ENCODE measurements around the gene FKBP2.

The FKBP2 gene

GRCh38 chr11:64255135-64256128 is 14.5 kb downstream of the FKBP2 start:
- TF ChIP-seq, protein P1, sequence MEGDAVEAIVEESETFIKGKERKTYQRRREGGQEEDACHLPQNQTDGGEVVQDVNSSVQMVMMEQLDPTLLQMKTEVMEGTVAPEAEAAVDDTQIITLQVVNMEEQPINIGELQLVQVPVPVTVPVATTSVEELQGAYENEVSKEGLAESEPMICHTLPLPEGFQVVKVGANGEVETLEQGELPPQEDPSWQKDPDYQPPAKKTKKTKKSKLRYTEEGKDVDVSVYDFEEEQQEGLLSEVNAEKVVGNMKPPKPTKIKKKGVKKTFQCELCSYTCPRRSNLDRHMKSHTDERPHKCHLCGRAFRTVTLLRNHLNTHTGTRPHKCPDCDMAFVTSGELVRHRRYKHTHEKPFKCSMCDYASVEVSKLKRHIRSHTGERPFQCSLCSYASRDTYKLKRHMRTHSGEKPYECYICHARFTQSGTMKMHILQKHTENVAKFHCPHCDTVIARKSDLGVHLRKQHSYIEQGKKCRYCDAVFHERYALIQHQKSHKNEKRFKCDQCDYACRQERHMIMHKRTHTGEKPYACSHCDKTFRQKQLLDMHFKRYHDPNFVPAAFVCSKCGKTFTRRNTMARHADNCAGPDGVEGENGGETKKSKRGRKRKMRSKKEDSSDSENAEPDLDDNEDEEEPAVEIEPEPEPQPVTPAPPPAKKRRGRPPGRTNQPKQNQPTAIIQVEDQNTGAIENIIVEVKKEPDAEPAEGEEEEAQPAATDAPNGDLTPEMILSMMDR (IDR thresholded peaks at IDR 0.05; ENCODE audit: control insufficient read depth, insufficient read depth, low read depth, low read length, missing control alignments) = no peak
- DNase-seq (ENCODE audit: low read depth) = no peak
- no peak overlapping the region for H3K4me3 ChIP-seq (ENCODE audit: control insufficient read depth, low read depth, low read length)

DNA sequence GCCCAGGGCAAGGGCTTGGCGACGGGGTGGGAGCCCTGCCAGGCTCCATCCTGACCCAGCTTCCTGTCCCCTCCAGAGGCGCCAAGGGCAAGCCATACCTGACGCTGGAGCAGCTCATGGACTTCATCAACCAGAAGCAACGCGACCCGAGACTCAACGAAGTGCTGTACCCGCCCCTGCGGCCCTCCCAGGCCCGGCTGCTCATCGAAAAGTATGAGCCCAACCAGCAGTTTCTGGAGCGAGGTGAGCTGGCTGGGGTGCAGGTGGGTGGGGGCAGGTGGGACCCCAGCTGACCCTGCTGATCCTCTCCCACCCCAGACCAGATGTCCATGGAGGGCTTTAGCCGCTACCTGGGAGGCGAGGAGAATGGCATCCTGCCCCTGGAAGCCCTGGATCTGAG is 15.4 kb downstream of the FKBP2 start:
- DNase-seq (ENCODE audit: low read depth) = no peak
- no peak overlapping the region for H3K4me3 ChIP-seq (ENCODE audit: control insufficient read depth, low read depth, low read length)
- TF ChIP-seq, protein P1 (IDR thresholded peaks at IDR 0.05; ENCODE audit: control insufficient read depth, insufficient read depth, low read depth, low read length, missing control alignments) = no peak

DNA sequence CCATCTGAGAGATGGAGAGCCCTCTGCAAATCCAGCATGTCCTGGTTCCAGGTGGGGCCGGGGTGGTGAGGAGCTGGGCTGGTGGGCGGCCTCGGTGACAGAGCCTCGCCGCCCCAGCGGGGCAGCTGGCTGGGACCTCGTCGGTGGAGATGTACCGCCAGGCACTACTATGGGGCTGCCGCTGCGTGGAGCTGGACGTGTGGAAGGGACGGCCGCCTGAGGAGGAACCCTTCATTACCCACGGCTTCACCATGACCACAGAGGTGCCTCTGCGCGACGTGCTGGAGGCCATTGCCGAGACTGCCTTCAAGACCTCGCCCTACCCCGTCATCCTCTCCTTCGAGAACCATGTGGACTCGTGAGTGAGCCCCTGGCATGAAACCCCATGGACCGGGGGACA is 17.5 kb downstream of the FKBP2 start:
- no peak overlapping the region for H3K4me3 ChIP-seq (ENCODE audit: control insufficient read depth, low read depth, low read length)
- TF ChIP-seq, protein P1 (IDR thresholded peaks at IDR 0.05; ENCODE audit: control insufficient read depth, insufficient read depth, low read depth, low read length, missing control alignments) = no peak
- DNase-seq (ENCODE audit: low read depth) = no peak

DNA sequence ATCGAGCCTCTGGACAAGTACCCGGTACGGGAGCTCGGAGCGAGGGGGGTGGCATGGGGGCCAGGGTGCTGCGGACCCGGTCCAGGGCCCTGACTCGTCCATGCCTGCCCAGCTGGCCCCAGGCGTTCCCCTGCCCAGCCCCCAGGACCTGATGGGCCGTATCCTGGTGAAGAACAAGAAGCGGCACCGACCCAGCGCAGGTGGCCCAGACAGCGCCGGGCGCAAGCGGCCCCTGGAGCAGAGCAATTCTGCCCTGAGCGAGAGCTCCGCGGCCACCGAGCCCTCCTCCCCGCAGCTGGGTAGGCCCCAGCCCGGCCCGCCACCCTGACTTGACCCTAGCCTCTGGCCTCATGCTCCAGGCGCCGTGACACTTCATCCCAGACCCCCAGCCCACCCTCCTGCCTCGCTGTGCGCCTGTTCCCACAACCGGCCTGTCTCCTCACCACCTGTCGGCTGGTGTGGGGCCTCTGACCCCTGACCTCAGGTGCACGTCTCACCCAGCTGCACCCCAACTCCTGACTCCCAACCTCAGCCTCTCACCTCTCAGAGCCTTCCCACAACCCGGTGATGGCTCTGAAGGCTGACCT is 18.1 kb downstream of the FKBP2 start:
- no peak for DNase-seq (ENCODE audit: low read depth)
- no peak overlapping the region for H3K4me3 ChIP-seq (ENCODE audit: control insufficient read depth, low read depth, low read length)
- TF ChIP-seq, protein P1 (IDR thresholded peaks at IDR 0.05; ENCODE audit: control insufficient read depth, insufficient read depth, low read depth, low read length, missing control alignments) = no peak

DNA sequence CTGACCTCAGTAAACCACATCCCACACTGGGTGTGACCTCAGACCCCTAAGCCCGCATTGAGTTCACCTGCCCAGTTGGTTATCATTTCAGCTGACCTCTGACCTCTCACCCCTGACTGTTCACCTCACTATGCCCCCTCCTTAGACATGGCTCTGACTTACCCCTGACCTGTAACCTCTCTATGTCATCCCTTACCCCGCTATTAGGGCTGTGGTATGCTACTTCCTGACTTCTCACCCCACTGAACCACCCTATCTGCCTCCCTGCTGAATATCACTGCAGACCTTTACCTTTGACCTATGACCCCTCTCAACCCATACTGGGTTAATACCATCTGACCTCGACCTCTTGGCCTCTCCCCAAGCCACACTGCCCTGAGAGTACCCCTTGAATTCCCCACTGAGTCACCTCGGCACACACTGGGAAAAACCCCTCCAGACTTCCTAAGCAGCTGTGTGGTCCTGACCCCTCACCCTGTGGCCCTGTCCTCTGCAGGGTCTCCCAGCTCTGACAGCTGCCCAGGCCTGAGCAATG is 18.7 kb downstream of the FKBP2 start:
- no peak overlapping the region for H3K4me3 ChIP-seq (ENCODE audit: control insufficient read depth, low read depth, low read length)
- DNase-seq (ENCODE audit: low read depth) = no peak
- TF ChIP-seq, protein P1 (IDR thresholded peaks at IDR 0.05; ENCODE audit: control insufficient read depth, insufficient read depth, low read depth, low read length, missing control alignments) = no peak

- DNase-seq (ENCODE audit: low read depth) = no peak
- TF ChIP-seq, protein P1 (IDR thresholded peaks at IDR 0.05; ENCODE audit: control insufficient read depth, insufficient read depth, low read depth, low read length, missing control alignments) = no peak
- no peak overlapping the region for H3K4me3 ChIP-seq (ENCODE audit: control insufficient read depth, low read depth, low read length)
Observed at GRCh38 chr11:64260147-64260708, 19.3 kb downstream of the FKBP2 start.
